Renal cortical epithelial cell (primary cell): ENCODE results near the gene STARD9. TPM values are rescaled to one million over a fixed set of nuclear protein-coding genes. Genes with fewer than 3 reads are reported as not detected.
A peak's percentile ranks its signal among the peaks of the same experiment; 100 is the strongest.

Experiments used
- DNase-seq: peaks from one replicate; pipeline ENCODE4 v3.0.0-alpha.2; 2011; ENCODE audit warnings: low read depth
- total RNA-seq: library from RNA; depleted of rRNA; stranded (reverse); fragments of >200 nt; gene quantifications from 2 replicates; pipeline ENCODE4 v1.2.3, GENCODE V29; 2014

STARD9 gene
- total RNA-seq, 1 donor from 2014 or later: 11.3 TPM

- DNase-seq: no peak
Measured at GRCh38 chr15:42693942-42694341, 118.5 kb downstream of the STARD9 start.

- no peak for DNase-seq
Measured at GRCh38 chr15:42694398-42694797, 119.0 kb downstream of the STARD9 start.

- DNase-seq: no peak
Measured at GRCh38 chr15:42695527-42696071, 120.2 kb downstream of the STARD9 start.

- no peak for DNase-seq
Measured at GRCh38 chr15:42696626-42697025, 121.2 kb downstream of the STARD9 start.

- DNase-seq: peak; percentile 64
Measured at GRCh38 chr15:42704492-42704926, 129.1 kb downstream of the STARD9 start.

- no peak for DNase-seq
Measured at GRCh38 chr15:42705336-42705735, 129.9 kb downstream of the STARD9 start.

GRCh38 chr15:42707068-42707467 lies 131.7 kb downstream of the STARD9 start:
- DNase-seq: peak; percentile 8

GRCh38 chr15:42707873-42708544 lies 132.6 kb downstream of the STARD9 start:
- no peak for DNase-seq

GRCh38 chr15:42710662-42711061 lies 135.3 kb downstream of the STARD9 start:
- no peak for DNase-seq

- no peak for DNase-seq
Measured at GRCh38 chr15:42711746-42712145, 136.3 kb downstream of the STARD9 start.

- DNase-seq: no peak
Measured at GRCh38 chr15:42712584-42712983, 137.2 kb downstream of the STARD9 start.

- no peak for DNase-seq
Measured at GRCh38 chr15:42716125-42716524, 140.7 kb downstream of the STARD9 start.

GRCh38 chr15:42716626-42717025 lies 141.2 kb downstream of the STARD9 start:
- no peak for DNase-seq

GRCh38 chr15:42719043-42719442 lies 143.6 kb downstream of the STARD9 start:
- DNase-seq: peak; percentile 17

- no peak for DNase-seq
Measured at GRCh38 chr15:42720071-42720470, 144.7 kb downstream of the STARD9 start.

GRCh38 chr15:42721016-42721415 lies 145.6 kb downstream of the STARD9 start:
- DNase-seq: peak; percentile 54

GRCh38 chr15:42721916-42722315 lies 146.5 kb downstream of the STARD9 start:
- DNase-seq: no peak

- no peak for DNase-seq
Measured at GRCh38 chr15:42723068-42723467, 147.7 kb downstream of the STARD9 start.

GRCh38 chr15:42724276-42724675 lies 148.9 kb downstream of the STARD9 start:
- no peak for DNase-seq

- DNase-seq: no peak
Measured at GRCh38 chr15:42725331-42725903, 150.0 kb downstream of the STARD9 start.

- DNase-seq: no peak
Measured at GRCh38 chr15:42726114-42726513, 150.7 kb downstream of the STARD9 start.

GRCh38 chr15:42727750-42728381 lies 152.5 kb downstream of the STARD9 start:
- DNase-seq: no peak

GRCh38 chr15:42728560-42728959 lies 153.2 kb downstream of the STARD9 start:
- DNase-seq: no peak
